H9 (cell line): ENCODE data around the gene IPO11. TPM values are rescaled to one million over a fixed set of nuclear protein-coding genes. Genes with fewer than 3 reads are reported as not detected.

Experiments
- DNase-seq: peaks from one replicate; pipeline ENCODE4 v3.0.0-alpha.2; 2017
- H2AFZ ChIP-seq: one replicate; pipeline ENCODE4 v1.6.1; 2013; ENCODE audit warnings: mild to moderate bottlenecking, low read length, control low read depth, moderate library complexity
- H2AK5ac ChIP-seq: 2 replicates; pipeline ENCODE4 v1.6.1; 2013; ENCODE audit warnings: low read length, control low read depth, mixed read lengths; ENCODE audit not compliant: insufficient read length
- H2BK120ac ChIP-seq: one replicate; pipeline ENCODE4 v1.6.1; 2013; ENCODE audit warnings: low read depth, mild to moderate bottlenecking, low read length, control low read depth, inconsistent platforms; ENCODE audit not compliant: poor library complexity, severe bottlenecking
- H2BK12ac ChIP-seq: 2 replicates; pipeline ENCODE4 v1.6.1; 2013; ENCODE audit warnings: low read length, control low read depth, mixed read lengths, low read depth; ENCODE audit not compliant: insufficient read length
- H2BK15ac ChIP-seq: 2 replicates; pipeline ENCODE4 v1.6.1; 2013; ENCODE audit warnings: low read depth, low read length, control low read depth
- H2BK20ac ChIP-seq: one replicate; pipeline ENCODE4 v1.6.1; 2013; ENCODE audit warnings: low read depth, mild to moderate bottlenecking, low read length, control low read depth, inconsistent platforms; ENCODE audit not compliant: poor library complexity, severe bottlenecking
- H2BK5ac ChIP-seq: 2 replicates; pipeline ENCODE4 v1.6.1; 2013; ENCODE audit warnings: low read length, control low read depth, mixed read lengths; ENCODE audit not compliant: insufficient read length
- H3K14ac ChIP-seq: 2 replicates; pipeline ENCODE4 v1.6.1; 2013; ENCODE audit warnings: low read length, control low read depth; ENCODE audit not compliant: insufficient read depth
- H3K18ac ChIP-seq: 2 replicates; pipeline ENCODE4 v1.6.1; 2013; ENCODE audit warnings: low read depth, mild to moderate bottlenecking, mixed read lengths, low read length, control low read depth; ENCODE audit not compliant: insufficient read length
- H3K23ac ChIP-seq: 2 replicates; pipeline ENCODE4 v1.6.1; 2013; ENCODE audit warnings: low read length, control low read depth, mixed read lengths, low read depth; ENCODE audit not compliant: insufficient read length
- H3K23me2 ChIP-seq: 2 replicates; pipeline ENCODE4 v1.6.1; 2013; ENCODE audit warnings: low read depth, mild to moderate bottlenecking, mixed read lengths, low read length, control low read depth; ENCODE audit not compliant: insufficient read length, poor library complexity, severe bottlenecking
- H3K27ac ChIP-seq: 2 replicates; pipeline ENCODE4 v1.5.1; 2013; ENCODE audit warnings: low read length, control low read depth, mixed read lengths, low read depth; ENCODE audit not compliant: insufficient read length
- H3K27me3 ChIP-seq: 2 replicates; pipeline ENCODE4 v1.6.1; 2013; ENCODE audit warnings: low read length, control low read depth, inconsistent platforms; ENCODE audit not compliant: insufficient read depth
- H3K4ac ChIP-seq: 2 replicates; pipeline ENCODE4 v1.6.1; 2013; ENCODE audit warnings: low read depth, mild to moderate bottlenecking, control low read depth, inconsistent platforms, low read length, moderate library complexity
- H3K4me1 ChIP-seq: 2 replicates; pipeline ENCODE4 v1.6.1; 2013; ENCODE audit warnings: low read length, control low read depth, inconsistent platforms; ENCODE audit not compliant: insufficient read depth
- H3K4me2 ChIP-seq: 2 replicates; pipeline ENCODE4 v1.6.1; 2013; ENCODE audit warnings: low read length, control low read depth, mixed read lengths; ENCODE audit not compliant: insufficient read length, insufficient read depth
- H3K56ac ChIP-seq: 2 replicates; pipeline ENCODE4 v1.6.1; 2013; ENCODE audit warnings: low read depth, mild to moderate bottlenecking, mixed read lengths, low read length, control low read depth; ENCODE audit not compliant: insufficient read length
- H3K79me1 ChIP-seq: 2 replicates; pipeline ENCODE4 v1.6.1; 2013; ENCODE audit warnings: low read depth, mild to moderate bottlenecking, moderate library complexity, low read length, control low read depth, inconsistent platforms; ENCODE audit not compliant: insufficient read depth, poor library complexity, severe bottlenecking
- H3K79me2 ChIP-seq: 2 replicates; pipeline ENCODE4 v1.6.1; 2013; ENCODE audit warnings: low read length, control low read depth, inconsistent platforms; ENCODE audit not compliant: insufficient read depth
- H3K9ac ChIP-seq: 2 replicates; pipeline ENCODE4 v1.6.1; 2013; ENCODE audit warnings: low read length, control low read depth, mixed read lengths; ENCODE audit not compliant: insufficient read length; ENCODE audit errors: extremely low read depth
- H3K9me3 ChIP-seq: one replicate; pipeline ENCODE4 v1.6.1; 2013; ENCODE audit warnings: low read depth, low read length, inconsistent platforms; ENCODE audit not compliant: control insufficient read depth
- H3T11ph ChIP-seq: one replicate; pipeline ENCODE4 v1.6.1; 2013; ENCODE audit warnings: mild to moderate bottlenecking, low read length, control low read depth, inconsistent platforms
- H4K20me1 ChIP-seq: one replicate; pipeline ENCODE4 v1.6.1; 2013; ENCODE audit not compliant: control insufficient read depth, insufficient read length, insufficient read depth
- H4K5ac ChIP-seq: 2 replicates; pipeline ENCODE4 v1.6.1; 2013; ENCODE audit warnings: low read depth, mild to moderate bottlenecking, mixed read lengths, low read length, control low read depth; ENCODE audit not compliant: insufficient read length
- H4K8ac ChIP-seq: replicated peaks from 2 replicates; pipeline ENCODE4 v1.6.1; 2013; ENCODE audit warnings: low read length, control low read depth, mixed read lengths, low read depth; ENCODE audit not compliant: insufficient read length
- H4K91ac ChIP-seq: 2 replicates; pipeline ENCODE4 v1.6.1; 2013; ENCODE audit warnings: low read depth, mild to moderate bottlenecking, moderate library complexity, mixed read lengths, low read length, control low read depth; ENCODE audit not compliant: insufficient read length
- H3K27ac Mint-ChIP-seq, 3 experiments: 2 replicates in 2 of 3; 3 replicates in 1 of 3; pipeline ENCODE4 v1.8.0; 2020 to 2021; ENCODE audit warnings: mixed read lengths in 3 of 3, mild to moderate bottlenecking in 1 of 3, moderate library complexity in 1 of 3
- H3K27me3 Mint-ChIP-seq: 2 replicates; pipeline ENCODE4 v1.8.0; 2021; ENCODE audit warnings: low read depth, mild to moderate bottlenecking, moderate library complexity, mixed read lengths
- H3K36me3 Mint-ChIP-seq, 3 experiments: 2 replicates in 2 of 3; 3 replicates in 1 of 3; pipeline ENCODE4 v1.8.0; 2020 to 2021; ENCODE audit warnings: low read depth in 3 of 3, mixed read lengths in 3 of 3; ENCODE audit not compliant: insufficient read depth in 1 of 3
- H3K4me1 Mint-ChIP-seq, 2 experiments: 2 replicates each; pipeline ENCODE4 v1.8.0; 2020; ENCODE audit warnings: mixed read lengths in 2 of 2
- H3K4me3 Mint-ChIP-seq, 2 experiments: 2 replicates in 1 of 2; 3 replicates in 1 of 2; pipeline ENCODE4 v1.8.0; 2020 to 2021; ENCODE audit warnings: mild to moderate bottlenecking in 2 of 2, mixed read lengths in 2 of 2, moderate library complexity in 1 of 2
- H3K9me3 Mint-ChIP-seq, 2 experiments: 2 replicates in 1 of 2; 3 replicates in 1 of 2; pipeline ENCODE4 v1.8.0; 2020; ENCODE audit warnings: mild to moderate bottlenecking in 2 of 2, mixed read lengths in 2 of 2, moderate library complexity in 1 of 2
- WGBS: extraction: QIAGEN DNeasy Blood & Tissue Kit; methylation state at CpG from one replicate; pipeline ENCODE4 v1.1.7; 2013; ENCODE audit warnings: missing lambda C conversion rate, low lambda C conversion rate, mixed read lengths; ENCODE audit not compliant: insufficient read length; ENCODE audit errors: extremely low coverage; 5-methylcytosine and 5-hydroxymethylcytosine counted together
- total RNA-seq: library from RNA; stranded (reverse); gene quantifications from 2 replicates; pipeline ENCODE4 v1.2.1, GENCODE V29; 2021
- TF ChIP-seq, protein P1 (sequence below): fragments of 200-600 bp; sonication (generic); conservative IDR thresholded peaks from 3 replicates; pipeline ENCODE4 v1.8.0; 2021; ENCODE audit warnings: antibody characterized with exemption, mild to moderate bottlenecking

Gene IPO11
- total RNA-seq, 1 experiment from 2014 or later = 63.0 TPM

DNA sequence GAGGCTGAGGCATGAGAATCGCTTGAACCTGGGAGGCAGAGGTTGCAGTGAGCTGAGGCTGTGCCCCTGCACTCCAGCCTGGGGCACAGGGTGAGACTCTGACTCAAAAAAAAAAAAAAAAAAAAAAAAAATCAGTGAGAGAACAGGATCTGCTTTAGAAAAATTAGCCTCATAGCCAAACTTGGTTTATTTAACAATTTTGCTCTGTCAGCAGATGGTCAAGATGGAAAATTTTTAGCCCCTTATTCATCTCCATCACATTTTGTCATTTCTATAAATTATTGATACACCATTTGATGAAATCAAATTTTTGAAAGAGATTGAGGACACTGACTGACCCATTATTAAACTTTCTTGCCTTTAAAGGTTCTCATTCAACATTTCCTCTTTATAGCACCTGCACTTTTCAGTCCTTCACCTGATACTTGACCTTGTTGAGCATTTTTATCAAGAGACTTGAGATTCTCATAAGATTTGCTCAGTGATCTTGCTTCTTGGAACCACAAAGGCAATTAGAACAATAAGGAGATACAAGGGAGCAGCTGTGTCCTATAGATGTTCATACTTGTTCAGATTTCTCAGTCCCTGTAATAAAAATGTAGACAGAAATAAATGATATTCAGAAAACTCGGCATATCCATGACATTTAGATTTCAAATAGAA, 204.2 kb downstream of the IPO11 start:
- no peak for DNase-seq
- Mint-ChIP-seq H3K27me3 (no peaks in the 10 kb centered on the region), H3K4me3 (no peak overlapping the region), H3K36me3 (peaks cover 25 to 34% (median 26%) of the 10 kb centered on the region in 3 experiments), H3K4me1 (peaks cover 20 to 27% of the 10 kb centered on the region in 2 experiments), H3K9me3 (peaks cover 0 to 4% of the 10 kb centered on the region in 2 experiments; a peak in 4 of 5 replicates), H3K27ac (no peak overlapping the region; a peak in 1 of 7 replicates)
- Histone ChIP-seq H3K79me2 (no peaks in the 10 kb centered on the region), H3T11ph (no peak overlapping the region), H3K4me2 (no peak overlapping the region), H3K27ac (no peak overlapping the region), H3K27me3 (no peaks in the 10 kb centered on the region), H3K79me1 (no peaks in the 10 kb centered on the region), H3K9ac (no peak overlapping the region), H2AFZ (no peak overlapping the region), H3K23me2 (no peaks in the 10 kb centered on the region), H2BK12ac (no peak overlapping the region), H3K56ac (no peak overlapping the region), H4K8ac (no peak overlapping the region), H2AK5ac (no peak overlapping the region), H4K91ac (no peak overlapping the region), H2BK20ac (no peak overlapping the region), H3K23ac (no peak overlapping the region), H3K18ac (no peak overlapping the region), H2BK15ac (no peak overlapping the region), H4K5ac (no peak overlapping the region), H3K4ac (no peak overlapping the region), H2BK5ac (no peak overlapping the region), H3K4me1 (peaks cover 5% of the 10 kb centered on the region; the same call in 1 of the 2 replicates), H3K9me3 (no peaks in the 10 kb centered on the region), H2BK120ac (no peak overlapping the region), H3K14ac (no peak overlapping the region), H4K20me1 (no peaks in the 10 kb centered on the region)
- TF ChIP-seq, protein P1, sequence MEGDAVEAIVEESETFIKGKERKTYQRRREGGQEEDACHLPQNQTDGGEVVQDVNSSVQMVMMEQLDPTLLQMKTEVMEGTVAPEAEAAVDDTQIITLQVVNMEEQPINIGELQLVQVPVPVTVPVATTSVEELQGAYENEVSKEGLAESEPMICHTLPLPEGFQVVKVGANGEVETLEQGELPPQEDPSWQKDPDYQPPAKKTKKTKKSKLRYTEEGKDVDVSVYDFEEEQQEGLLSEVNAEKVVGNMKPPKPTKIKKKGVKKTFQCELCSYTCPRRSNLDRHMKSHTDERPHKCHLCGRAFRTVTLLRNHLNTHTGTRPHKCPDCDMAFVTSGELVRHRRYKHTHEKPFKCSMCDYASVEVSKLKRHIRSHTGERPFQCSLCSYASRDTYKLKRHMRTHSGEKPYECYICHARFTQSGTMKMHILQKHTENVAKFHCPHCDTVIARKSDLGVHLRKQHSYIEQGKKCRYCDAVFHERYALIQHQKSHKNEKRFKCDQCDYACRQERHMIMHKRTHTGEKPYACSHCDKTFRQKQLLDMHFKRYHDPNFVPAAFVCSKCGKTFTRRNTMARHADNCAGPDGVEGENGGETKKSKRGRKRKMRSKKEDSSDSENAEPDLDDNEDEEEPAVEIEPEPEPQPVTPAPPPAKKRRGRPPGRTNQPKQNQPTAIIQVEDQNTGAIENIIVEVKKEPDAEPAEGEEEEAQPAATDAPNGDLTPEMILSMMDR = no peak
- no CpG with 5 or more reads among the region's 2 CpGs for WGBS
